ENCODE measurements around the gene GRM2.

GRM2 gene

GRCh38 chr3:51680196-51680595 lies 26.7 kb upstream of the GRM2 start:
- DNase-seq (ENCODE audit: low spot score) = no peak

- DNase-seq (ENCODE audit: low spot score) = no peak
Observed at GRCh38 chr3:51680663-51681230, 26.1 kb upstream of the GRM2 start.

- peak; percentile 63 for DNase-seq (ENCODE audit: low spot score)
Observed at GRCh38 chr3:51681453-51681852, 25.4 kb upstream of the GRM2 start.

GRCh38 chr3:51682079-51682478 lies 24.8 kb upstream of the GRM2 start:
- peak; percentile 88 for DNase-seq (ENCODE audit: low spot score)

- no peak for DNase-seq (ENCODE audit: low spot score)
Observed at GRCh38 chr3:51682526-51682925, 24.3 kb upstream of the GRM2 start.

- DNase-seq (ENCODE audit: low spot score) = no peak
Observed at GRCh38 chr3:51683566-51683965, 23.3 kb upstream of the GRM2 start.

GRCh38 chr3:51684971-51685751 lies 21.7 kb upstream of the GRM2 start:
- DNase-seq (ENCODE audit: low spot score) = no peak

- no peak for DNase-seq (ENCODE audit: low spot score)
Observed at GRCh38 chr3:51686056-51686455, 20.8 kb upstream of the GRM2 start.

GRCh38 chr3:51686512-51687215 lies 20.2 kb upstream of the GRM2 start:
- no peak for DNase-seq (ENCODE audit: low spot score)

- no peak for DNase-seq (ENCODE audit: low spot score)
Observed at GRCh38 chr3:51687431-51688205, 19.2 kb upstream of the GRM2 start.

GRCh38 chr3:51688206-51688600 lies 18.7 kb upstream of the GRM2 start:
- no peak for DNase-seq (ENCODE audit: low spot score)

GRCh38 chr3:51691021-51691420 lies 15.8 kb upstream of the GRM2 start:
- DNase-seq (ENCODE audit: low spot score) = no peak

GRCh38 chr3:51691949-51692348 lies 14.9 kb upstream of the GRM2 start:
- DNase-seq (ENCODE audit: low spot score) = peak; percentile 56

GRCh38 chr3:51692980-51693395 lies 13.9 kb upstream of the GRM2 start:
- no peak for DNase-seq (ENCODE audit: low spot score)

GRCh38 chr3:51696954-51697353 lies 9.9 kb upstream of the GRM2 start:
- DNase-seq (ENCODE audit: low spot score) = peak; percentile 63

GRCh38 chr3:51698209-51698608 lies 8.7 kb upstream of the GRM2 start:
- no peak for DNase-seq (ENCODE audit: low spot score)

GRCh38 chr3:51700403-51700802 lies 6.5 kb upstream of the GRM2 start:
- DNase-seq (ENCODE audit: low spot score) = no peak

- DNase-seq (ENCODE audit: low spot score) = no peak
Observed at GRCh38 chr3:51702156-51702555, 4.7 kb upstream of the GRM2 start.

- no peak for DNase-seq (ENCODE audit: low spot score)
Observed at GRCh38 chr3:51703068-51703760, 3.7 kb upstream of the GRM2 start.

GRCh38 chr3:51703761-51704510 lies 2.9 kb upstream of the GRM2 start:
- no peak for DNase-seq (ENCODE audit: low spot score)

GRCh38 chr3:51704511-51704950 lies 2.3 kb upstream of the GRM2 start:
- DNase-seq (ENCODE audit: low spot score) = no peak
